OCI-M1 (cell line): ENCODE results near the gene ALPP.
"Not testable (repeated sequence)": the region's sequence is repeated elsewhere in the genome, so short reads cannot be mapped to it uniquely, and the experiment has no call there.

Experiments
- DNase-seq: peaks from one replicate; lab custom pipeline; 2025; lab: John Stamatoyannopoulos, UW

The ALPP gene

DNA sequence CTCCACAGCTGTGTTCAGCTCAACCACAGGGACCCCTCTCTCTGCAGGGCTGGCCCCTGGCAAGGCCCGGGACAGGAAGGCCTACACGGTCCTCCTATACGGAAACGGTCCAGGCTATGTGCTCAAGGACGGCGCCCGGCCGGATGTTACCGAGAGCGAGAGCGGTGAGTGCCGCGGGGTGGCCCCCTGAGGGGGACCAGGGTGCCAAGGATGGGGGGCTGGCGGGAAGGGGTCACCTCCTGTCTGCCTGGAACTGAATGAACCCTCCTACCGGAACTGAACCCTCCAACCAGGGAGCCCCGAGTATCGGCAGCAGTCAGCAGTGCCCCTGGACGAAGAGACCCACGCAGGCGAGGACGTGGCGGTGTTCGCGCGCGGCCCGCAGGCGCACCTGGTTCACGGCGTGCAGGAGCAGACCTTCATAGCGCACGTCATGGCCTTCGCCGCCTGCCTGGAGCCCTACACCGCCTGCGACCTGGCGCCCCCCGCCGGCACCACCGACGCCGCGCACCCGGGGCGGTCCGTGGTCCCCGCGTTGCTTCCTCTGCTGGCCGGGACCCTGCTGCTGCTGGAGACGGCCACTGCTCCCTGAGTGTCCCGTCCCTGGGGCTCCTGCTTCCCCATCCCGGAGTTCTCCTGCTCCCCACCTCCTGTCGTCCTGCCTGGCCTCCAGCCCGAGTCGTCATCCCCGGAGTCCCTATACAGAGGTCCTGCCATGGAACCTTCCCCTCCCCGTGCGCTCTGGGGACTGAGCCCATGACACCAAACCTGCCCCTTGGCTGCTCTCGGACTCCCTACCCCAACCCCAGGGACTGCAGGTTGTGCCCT, 2.9 kb downstream of the ALPP start:
- DNase-seq: not testable (repeated sequence)

DNA sequence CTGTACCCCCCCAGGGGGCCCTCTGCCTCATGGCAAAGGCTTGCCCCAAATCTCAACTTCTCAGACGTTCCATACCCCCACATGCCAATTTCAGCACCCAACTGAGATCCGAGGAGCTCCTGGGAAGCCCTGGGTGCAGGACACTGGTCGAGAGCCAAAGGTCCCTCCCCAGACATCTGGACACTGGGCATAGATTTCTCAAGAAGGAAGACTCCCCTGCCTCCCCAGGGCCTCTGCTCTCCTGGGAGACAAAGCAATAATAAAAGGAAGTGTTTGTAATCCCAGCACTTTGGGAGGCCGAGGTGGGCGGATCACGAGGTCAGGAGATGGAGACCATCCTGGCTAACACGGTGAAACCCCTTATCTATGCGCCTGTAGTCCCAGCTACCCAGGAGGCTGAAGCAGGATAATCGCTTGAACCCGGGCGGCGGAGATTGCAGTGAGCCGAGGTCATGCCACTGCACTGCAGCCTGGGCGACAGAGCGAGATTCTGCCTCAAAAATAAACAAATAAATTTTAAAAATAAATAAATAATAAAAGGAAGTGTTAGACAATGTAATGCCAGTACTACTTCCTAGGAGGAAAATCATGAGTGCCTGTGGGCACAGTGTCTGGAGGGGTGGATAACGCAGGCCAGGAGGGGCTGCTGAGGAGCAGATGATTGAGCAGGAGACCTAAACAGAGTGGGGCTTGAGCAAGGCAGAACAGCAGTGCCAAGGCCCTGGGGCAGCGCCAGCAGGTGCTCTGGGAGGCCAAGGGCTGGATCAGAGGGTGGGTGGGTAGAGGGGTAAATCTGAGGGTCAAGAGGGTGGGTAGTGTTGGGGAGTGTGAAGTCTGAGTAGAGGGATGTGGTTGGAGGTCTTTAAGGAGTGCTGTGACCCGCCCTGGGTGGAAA, 4.0 kb downstream of the ALPP start:
- no peak for DNase-seq

DNA sequence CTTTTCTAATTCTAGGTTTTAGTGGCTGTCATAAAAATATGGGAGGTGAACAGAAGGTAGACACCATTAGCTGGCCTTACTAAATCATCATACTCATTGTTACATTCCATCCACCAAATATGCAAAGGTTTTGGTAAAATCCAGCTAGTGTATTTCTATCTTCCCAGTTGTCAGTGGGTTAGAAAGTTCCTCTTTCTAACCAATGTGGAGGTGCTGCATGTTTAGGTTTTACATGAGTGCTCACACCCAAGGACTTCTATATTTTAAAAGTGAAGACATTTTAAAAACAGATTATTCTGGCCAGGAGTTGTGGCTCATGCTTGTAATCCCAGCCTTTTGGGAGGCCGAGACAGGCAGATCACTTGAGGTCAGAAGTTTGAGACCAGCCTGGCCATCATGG, 5.9 kb downstream of the ALPP start:
- no peak for DNase-seq

DNA sequence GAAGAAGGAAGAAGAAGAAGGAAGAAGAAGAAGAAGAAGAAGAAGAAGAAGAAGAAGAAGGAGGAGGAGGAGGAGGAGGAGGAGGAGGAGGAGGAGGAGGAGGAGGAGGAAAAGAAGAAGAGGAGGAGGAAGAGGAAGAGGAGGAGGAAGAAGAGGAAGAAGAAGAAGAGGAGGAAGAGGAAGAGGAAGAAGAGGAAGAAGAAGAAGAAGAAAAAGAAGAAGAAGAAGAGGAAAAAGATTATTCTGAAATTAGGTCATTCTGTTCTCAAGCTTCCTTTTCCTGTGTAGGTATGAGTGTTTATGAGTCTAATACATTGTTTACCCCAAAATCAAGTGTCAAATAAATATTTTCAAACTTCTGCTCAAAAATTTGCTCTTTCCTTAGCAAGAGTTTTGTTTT, 6.5 kb downstream of the ALPP start:
- DNase-seq: not testable (repeated sequence)

- peak; percentile 2 for DNase-seq
Observed at GRCh38 chr2:232385660-232386489, 7.3 kb downstream of the ALPP start.

DNA sequence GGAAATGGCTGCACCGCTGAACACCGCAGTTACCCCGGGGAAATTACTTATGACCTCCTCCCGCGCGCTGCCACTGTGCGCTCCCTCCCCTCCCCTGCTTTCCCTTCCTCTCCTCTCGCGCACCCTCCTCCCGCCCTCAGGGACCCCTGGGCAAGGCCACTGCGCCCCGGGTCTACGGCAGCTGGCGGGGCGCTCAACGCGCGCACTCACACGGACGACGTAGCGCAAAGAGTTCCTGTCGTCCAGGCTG, 7.9 kb downstream of the ALPP start:
- no peak for DNase-seq

DNA sequence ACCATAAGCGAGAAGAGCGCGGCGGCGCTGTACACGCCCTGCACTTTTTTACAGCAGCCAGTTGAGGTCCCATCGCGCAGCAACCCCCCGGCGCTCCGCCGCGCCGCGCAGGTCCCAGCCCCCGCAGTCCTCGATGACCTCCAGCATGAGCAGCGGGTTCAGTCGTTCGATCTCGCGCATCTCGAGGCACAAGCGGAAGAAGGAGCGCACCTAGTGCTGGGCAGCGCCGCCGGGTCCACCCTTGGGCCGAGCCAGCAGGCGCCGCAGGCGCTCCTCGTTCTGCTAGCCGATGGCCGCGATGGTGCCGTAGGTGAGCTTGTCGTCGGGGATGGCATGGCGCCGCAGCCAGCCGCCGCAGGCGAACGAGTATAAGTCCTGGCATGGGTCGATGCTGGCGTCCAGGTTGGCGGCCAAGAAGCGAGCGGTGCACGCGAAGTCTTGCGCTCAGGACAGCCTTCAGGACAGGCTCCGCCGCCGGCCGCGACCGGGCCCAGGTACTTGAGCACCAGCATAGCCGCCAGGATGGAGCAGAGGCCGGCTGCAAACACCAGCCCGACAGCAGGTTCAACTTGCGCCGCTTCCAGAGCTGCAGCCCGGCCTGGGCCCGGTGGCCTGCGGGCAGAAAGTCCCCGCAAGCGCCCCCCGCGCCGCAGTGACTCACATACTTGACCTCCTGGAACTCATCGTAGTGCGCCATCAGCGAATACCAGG, 8.3 kb downstream of the ALPP start:
- no peak for DNase-seq

DNA sequence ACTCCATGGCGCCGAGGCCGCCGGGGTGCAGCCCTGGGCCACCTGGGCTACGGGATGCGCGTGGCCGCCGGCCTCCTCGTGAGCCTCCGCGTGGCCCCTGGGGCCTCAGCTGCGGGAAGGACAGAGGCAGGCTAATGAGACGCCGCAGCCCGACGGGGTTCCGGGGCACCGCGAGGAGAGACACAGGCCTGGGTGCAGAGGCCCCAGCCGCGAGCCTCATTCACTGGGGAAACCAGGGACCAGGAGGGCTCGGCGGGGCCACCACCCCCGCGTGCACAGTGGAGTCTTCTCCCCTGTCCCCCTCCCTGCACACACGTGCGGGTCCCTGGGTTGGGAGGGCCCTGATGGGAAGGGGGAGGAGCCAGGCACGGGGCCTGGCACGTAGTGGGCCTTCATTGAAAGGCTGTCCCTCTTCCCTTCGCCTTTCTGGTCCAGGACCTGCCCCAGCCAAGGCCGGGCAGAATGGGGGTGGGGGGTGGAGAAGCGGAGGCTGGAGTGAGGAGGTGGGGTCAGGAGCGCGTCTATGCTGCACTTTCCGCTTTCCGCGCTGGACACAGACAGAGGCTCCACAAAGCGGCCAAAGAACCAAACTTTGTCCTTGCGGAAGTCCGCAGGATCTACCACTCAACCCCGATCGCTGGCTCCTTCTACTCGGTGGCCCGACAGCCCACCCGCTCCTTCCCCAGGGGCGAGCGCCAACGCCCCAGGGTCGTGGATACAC, 9.1 kb downstream of the ALPP start:
- DNase-seq: no peak

GRCh38 chr2:232388324-232388891, 9.9 kb downstream of the ALPP start:
- no peak for DNase-seq

GRCh38 chr2:232389327-232389726, 10.8 kb downstream of the ALPP start:
- no peak for DNase-seq

DNA sequence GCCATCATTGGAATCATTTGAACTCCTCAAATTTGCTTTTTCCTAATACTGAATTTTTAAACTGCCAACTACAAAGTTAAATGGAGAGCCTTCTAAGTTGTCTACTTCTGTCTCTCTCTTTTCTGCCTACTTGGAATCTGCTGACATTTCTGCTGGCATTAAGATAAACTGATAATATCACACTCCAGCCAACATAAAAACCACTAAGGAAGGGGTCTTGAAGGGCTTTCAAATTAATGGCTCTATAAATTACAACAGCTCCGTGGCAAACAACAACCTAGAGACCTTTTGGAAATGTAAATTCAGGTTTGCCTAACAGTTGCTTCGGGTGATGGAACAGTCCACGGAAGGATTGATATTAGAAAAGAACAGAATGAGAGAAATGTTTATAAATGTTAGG, 12.1 kb downstream of the ALPP start:
- no peak for DNase-seq

DNA sequence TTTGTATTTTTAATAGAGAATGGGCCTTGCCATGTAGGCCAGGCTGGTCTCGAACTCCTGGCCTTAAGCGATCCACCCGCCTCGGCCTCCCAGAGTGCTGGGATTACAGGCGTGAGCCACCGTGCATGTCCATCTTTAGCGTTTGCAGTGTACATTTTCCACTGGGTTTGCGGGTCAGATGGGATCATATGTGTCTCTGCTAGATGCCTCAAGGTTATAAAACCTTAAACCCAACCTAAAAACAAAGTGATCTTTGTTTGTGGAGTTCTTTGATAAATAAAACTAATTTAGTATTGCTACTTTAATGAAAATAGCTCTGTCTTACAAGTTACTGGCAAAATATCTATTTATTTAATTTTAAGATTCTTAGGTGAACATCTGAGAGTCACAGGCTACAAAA, 15.0 kb downstream of the ALPP start:
- no peak for DNase-seq

- DNase-seq: not testable (repeated sequence)
Observed at GRCh38 chr2:232394431-232394830, 15.9 kb downstream of the ALPP start.

- DNase-seq: no peak
Observed at GRCh38 chr2:232395586-232395985, 17.0 kb downstream of the ALPP start.

DNA sequence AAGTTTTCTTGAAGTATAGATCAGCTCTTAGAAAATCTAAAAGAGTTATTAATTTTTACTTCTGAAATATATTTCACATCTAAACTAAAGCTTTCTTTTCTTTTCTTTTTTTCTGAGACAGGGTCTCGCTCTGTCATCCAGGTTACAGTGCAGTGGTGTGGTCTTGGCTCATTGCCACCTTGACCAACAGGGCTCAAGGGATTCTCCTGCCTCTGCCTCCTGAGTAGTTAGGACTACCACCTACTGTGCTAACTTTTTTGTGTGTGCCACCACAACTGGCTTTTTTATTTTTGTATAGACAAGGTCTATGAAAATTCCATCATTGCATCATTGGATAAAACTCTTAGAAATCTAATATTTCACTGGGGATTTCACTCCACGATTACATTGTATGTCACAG, 18.1 kb downstream of the ALPP start:
- no peak for DNase-seq

- DNase-seq: no peak
Observed at GRCh38 chr2:232398293-232399034, 19.9 kb downstream of the ALPP start.

GRCh38 chr2:232400256-232401015, 21.9 kb downstream of the ALPP start:
- DNase-seq: no peak

DNA sequence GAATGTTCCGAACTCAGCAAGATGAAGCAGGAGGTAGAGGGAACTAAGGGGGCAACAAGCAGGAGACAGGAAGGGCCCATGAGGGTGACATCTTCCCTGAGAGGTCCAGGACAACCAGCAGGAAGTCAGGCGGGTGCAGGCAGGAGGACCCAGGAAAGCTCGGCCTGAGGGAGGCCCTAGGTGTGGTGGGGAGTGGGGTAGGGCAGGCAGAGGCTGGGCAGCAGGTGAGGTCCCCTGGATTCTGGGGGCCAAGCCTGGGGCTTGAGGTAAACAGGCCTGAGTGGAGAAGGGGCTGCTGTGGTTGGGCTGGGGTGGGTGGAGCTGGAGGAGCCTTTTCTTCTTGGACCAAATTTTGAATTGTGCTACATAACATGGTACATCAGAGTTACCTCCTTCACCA, 24.0 kb downstream of the ALPP start:
- no peak for DNase-seq

- DNase-seq: no peak
Observed at GRCh38 chr2:232405943-232406510, 27.5 kb downstream of the ALPP start.
